ENCODE results near the gene PIK3C2B. TPM values are rescaled to one million over a fixed set of nuclear protein-coding genes. Genes with fewer than 3 reads are reported as not detected.

PIK3C2B gene
- total and polyA plus RNA-seq, 2 of the 8 experiments (the other 6 are each of a cell fraction or from before 2014, with no cell fraction given), result 20.4 to 36.7 TPM

GRCh38 chr1:204459706-204460105 is 34.9 kb downstream of the PIK3C2B start:
- no peak overlapping the region for H3K56ac ChIP-seq (replicated peaks; ENCODE audit: insufficient read length, low read depth, low read length)
- H3K23me2 ChIP-seq (ENCODE audit: low read depth, low read length), result no peaks in the 10 kb centered on the region; the same call in 1 of the 2 replicates
- no peak overlapping the region for H2AK5ac ChIP-seq (ENCODE audit: low read depth, low read length)
- DNase-seq (ENCODE audit: low read depth in 1 of 2, low spot score in 2 of 2) (no peak), FAIRE-seq (no peak)
- H3K79me1 ChIP-seq (ENCODE audit: low read depth, low read length), result 0 out of 2 replicates have a peak, but pooled peaks cover 2% of the 10 kb centered on the region
- no peak overlapping the region for H3K4me2 ChIP-seq (ENCODE audit: insufficient read depth in 1 of 2, low read depth in 2 of 2, low read length in 2 of 2)
- H2BK5ac ChIP-seq (ENCODE audit: low read depth, low read length), result no peak overlapping the region
- no peak overlapping the region for H2BK12ac ChIP-seq (ENCODE audit: low read depth, low read length)
- no peak overlapping the region for H4K8ac ChIP-seq (ENCODE audit: extremely low read depth, insufficient read depth, low read length)
- no peaks in the 10 kb centered on the region for H3K27me3 ChIP-seq (replicated peaks in 1 of 4; ENCODE audit: control insufficient read depth in 3 of 4, extremely low read depth in 1 of 4, insufficient read depth in 3 of 4, low read length in 3 of 4)
- no peaks in the 10 kb centered on the region for H4K20me1 ChIP-seq (replicated peaks in 1 of 2; ENCODE audit: control insufficient read depth in 1 of 2, insufficient read depth in 2 of 2, low read length in 2 of 2)
- ChIA-PET CTCF (ENCODE audit: partially characterized antibody) (interaction anchor here (9.9 to 47.3 kb wide), 2 partner anchors 12 to 36 kb away, joined by 111 to 2124 read pairs; partner anchors contain the start of genes MDM4 and PIK3C2B), POLR2A (ENCODE audit: partially characterized antibody) (no interaction called here)
- WGBS, 2 experiments (ENCODE audit: extremely low coverage in 1 of 2, insufficient coverage in 1 of 2, insufficient read length in 1 of 2, insufficient replicate concordance in 2 of 2, low coverage in 1 of 2, low lambda C conversion rate in 2 of 2, missing lambda C conversion rate in 1 of 2), result 91% methylated on average over 4 of the region's 4 CpGs; no CpG with 5 or more reads in 1 of the 2 experiments
- H3K27ac ChIP-seq (ENCODE audit: low read depth, low read length), result no peak overlapping the region
- H3K4me1 ChIP-seq (replicated peaks in 1 of 4; ENCODE audit: control insufficient read depth in 3 of 4, insufficient read depth in 4 of 4, low read length in 3 of 4), result peaks cover 7 to 21% (median 15%) of the 10 kb centered on the region in 4 experiments
- H2BK15ac ChIP-seq (ENCODE audit: low read length), result no peak overlapping the region
- H3K23ac ChIP-seq (ENCODE audit: insufficient read length), result no peak overlapping the region
- no peak overlapping the region for H2AFZ ChIP-seq (ENCODE audit: low read length)
- H3K4ac ChIP-seq (replicated peaks; ENCODE audit: insufficient read length, low read depth, low read length), result no peak overlapping the region
- no peak overlapping the region for H2BK20ac ChIP-seq (ENCODE audit: low read length)
- H3K9ac ChIP-seq (replicated peaks in 1 of 4; ENCODE audit: extremely low read depth in 1 of 4, low read depth in 3 of 4, low read length in 3 of 4), result no peak overlapping the region
- no peak overlapping the region for H4K5ac ChIP-seq (ENCODE audit: insufficient read length, low read depth, low read length)
- H3K79me2 ChIP-seq (ENCODE audit: control insufficient read depth in 1 of 2, insufficient read depth in 2 of 2, low read length in 2 of 2), result no peaks in the 10 kb centered on the region
- no peak overlapping the region for H3K14ac ChIP-seq (ENCODE audit: insufficient read length)
- H2BK120ac ChIP-seq (replicated peaks; ENCODE audit: low read depth, low read length), result no peak overlapping the region
- H3K4me3 ChIP-seq (ENCODE audit: extremely low read depth in 1 of 4, insufficient read depth in 2 of 4, low read depth in 3 of 4, low read length in 4 of 4), result no peak overlapping the region
- H4K91ac ChIP-seq (replicated peaks; ENCODE audit: insufficient read length, low read length), result no peak overlapping the region
- no peaks in the 10 kb centered on the region for H3K9me3 ChIP-seq (ENCODE audit: insufficient read depth in 2 of 2, low read depth in 1 of 2, low read length in 1 of 2)
- peaks cover 0 to 12% (median 4%) of the 10 kb centered on the region in 4 experiments; a peak in 5 of 8 replicates for H3K36me3 ChIP-seq (ENCODE audit: control insufficient read depth in 2 of 4, insufficient read depth in 4 of 4, low read length in 3 of 4)
- H3K18ac ChIP-seq (ENCODE audit: extremely low read depth, low read length), result no peak overlapping the region
- TF ChIP-seq RAD21 (IDR thresholded peaks at IDR 0.05 in 1 of 2, conservative IDR thresholded peaks at IDR 0.05 in 1 of 2; ENCODE audit: low read depth in 2 of 2, low read length in 2 of 2) (no peak), RBBP5 (IDR thresholded peaks at IDR 0.05; ENCODE audit: borderline replicate concordance, low read depth, low read length) (no peak), BRCA1 (IDR thresholded peaks at IDR 0.05; ENCODE audit: low read depth, low read length) (no peak), CREB1 (IDR thresholded peaks at IDR 0.05) (no peak), TEAD4 (IDR thresholded peaks at IDR 0.05; ENCODE audit: low read depth, low read length) (no peak), CHD1 (IDR thresholded peaks at IDR 0.05; ENCODE audit: low read depth, low read length) (no peak), YY1 (IDR thresholded peaks at IDR 0.05; ENCODE audit: low read depth, low read length) (no peak), EZH2 (IDR thresholded peaks at IDR 0.05; ENCODE audit: low read depth, low read length, severe bottlenecking) (no peak), KDM1A (IDR thresholded peaks at IDR 0.05; ENCODE audit: borderline replicate concordance, low read length) (no peak), SUZ12 (IDR thresholded peaks at IDR 0.05; ENCODE audit: low read length) (no peak), CTBP2 (IDR thresholded peaks at IDR 0.05; ENCODE audit: borderline replicate concordance, insufficient read depth, insufficient read length, low read length) (no peak), CHD2 (IDR thresholded peaks at IDR 0.05; ENCODE audit: low read length) (no peak), SP2 (IDR thresholded peaks at IDR 0.05; ENCODE audit: low read length) (no peak), SIN3A (conservative IDR thresholded peaks at IDR 0.05 in 1 of 2, IDR thresholded peaks at IDR 0.05 in 1 of 2; ENCODE audit: low read depth in 1 of 2, low read length in 2 of 2) (no peak)
